OCI-LY3 (cell line): ENCODE measurements around the gene KCNA4.
"Not testable (repeated sequence)": the region's sequence is repeated elsewhere in the genome, so short reads cannot be mapped to it uniquely, and the experiment has no call there.

Experiments used
- CTCF ChIP-seq: fragments of 200-600, 300-600 bp; sonication (generic); IDR thresholded peaks from 2 replicates; pipeline ENCODE4 v1.5.1; 2014; ENCODE audit warnings: antibody characterized with exemption, low read length, low read depth
- EZH2phosphoT487 ChIP-seq: fragments of 200-600 bp; shearing (Covaris generic); IDR thresholded peaks from 2 replicates; pipeline ENCODE4 v1.6.1; 2018; ENCODE audit warnings: antibody characterized with exemption, mixed run types, low read depth

DNA sequence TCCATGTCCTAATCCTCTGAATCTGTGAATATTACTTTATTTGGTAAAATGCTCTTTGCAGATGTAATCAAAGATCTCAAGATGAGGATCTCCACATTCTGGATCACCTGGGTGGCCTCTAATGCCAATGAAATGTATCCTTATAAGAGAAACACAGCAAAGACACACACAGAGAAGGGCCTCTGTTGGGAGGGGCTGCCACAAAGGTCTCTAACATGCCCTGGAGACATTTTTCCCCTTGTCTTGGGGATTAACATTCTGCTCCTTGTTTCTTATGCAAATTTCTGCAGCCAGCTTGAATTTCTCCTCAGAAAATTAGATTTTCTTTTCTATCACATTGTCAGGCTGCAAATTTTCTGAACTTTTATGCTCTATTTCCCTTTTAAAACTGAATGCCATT is 17.3 kb upstream of the KCNA4 start:
- not testable (repeated sequence) for TF ChIP-seq CTCF, EZH2phosphoT487
